HCT116 (cell line): Measurements from ENCODE around the gene ENO2. TPM values are rescaled to one million over a fixed set of nuclear protein-coding genes. Genes with fewer than 3 reads are reported as not detected.
A peak's percentile ranks its signal among the peaks of the same experiment; 100 is the strongest.
"Not testable (repeated sequence)": the region's sequence is repeated elsewhere in the genome, so short reads cannot be mapped to it uniquely, and the experiment has no call there.

Source experiments
- ATAC-seq: fragments of 200-7000 bp; cut with Tn5 transposase; 2 replicates; pipeline ENCODE4 v1.9.1; 2020; ENCODE audit warnings: mild to moderate bottlenecking, moderate library complexity
- BruUV-seq: library from RNA; stranded (reverse); fragments of 400-500 nt; replicated peaks from 2 replicates; lab custom pipeline; 2021; lab: Mats Ljungman, UMichigan
- CTCF ChIA-PET: fragments of 300-600 bp; sonication (Branson Sonifier 250); formaldehyde crosslinking; loops from one replicate; lab custom pipeline; 2021; ENCODE audit warnings: antibody characterized with exemption; lab: Charles Lee
- POLR2A ChIA-PET: fragments of 300-600, 350-600 bp; sonication (Branson Sonifier 250); formaldehyde crosslinking; loops from one replicate; lab custom pipeline; 2021; ENCODE audit warnings: antibody characterized with exemption; lab: Charles Lee
- RAD21 ChIA-PET, 2 experiments: fragments of 300-600 bp; sonication (Branson Sonifier 250); formaldehyde crosslinking; loops; one replicate each; lab custom pipeline; 2023; ENCODE audit warnings: low total read pairs in 2 of 2; ENCODE audit not compliant: uncharacterized antibody in 2 of 2, unreplicated experiment in 2 of 2, low non-redundant PET in 1 of 2; lab: Charles Lee
- DNase-seq: peaks from one replicate; pipeline ENCODE4 v3.0.0-alpha.2; 2010; ENCODE audit warnings: low read depth, low spot score
- H2AFZ ChIP-seq: fragments of 200-600 bp; shearing (Covaris generic), sonication (generic); 2 replicates; pipeline ENCODE4 v1.6.1; 2017; ENCODE audit warnings: low read depth, mixed run types, mixed read lengths, antibody characterized with exemption, low read length; ENCODE audit not compliant: poor library complexity, severe bottlenecking
- H3K27ac ChIP-seq: 2 replicates; pipeline ENCODE4 v1.5.1; 2012; ENCODE audit warnings: low read depth, low read length
- H3K27me3 ChIP-seq: fragments of 200-600 bp; sonication (generic); 2 replicates; pipeline ENCODE4 v1.6.1; 2016; ENCODE audit warnings: mixed run types, low read length, mixed read lengths; ENCODE audit not compliant: insufficient read depth
- H3K36me3 ChIP-seq, 2 experiments: fragments of 200-500 bp in 1 of 2; fragments of 200-600 bp in 1 of 2; sonication (Bioruptor generic) in 1 of 2; sonication (generic) in 1 of 2; 2 replicates each; pipeline versions ENCODE4 v1.5.1 to v1.6.1; 2014 to 2016; ENCODE audit warnings: low read length in 2 of 2, inconsistent platforms in 1 of 2, mixed read lengths in 1 of 2, mixed run types in 1 of 2; ENCODE audit not compliant: insufficient read depth in 2 of 2, control insufficient read depth in 1 of 2
- H3K4me1 ChIP-seq, 2 experiments: fragments of 200-600 bp in 1 of 2; sonication (generic) in 1 of 2; 2 replicates each; pipeline versions ENCODE4 v1.5.1 to v1.6.1; 2012 to 2017; ENCODE audit warnings: low read length in 2 of 2, inconsistent platforms in 1 of 2, mild to moderate bottlenecking in 1 of 2, mixed read lengths in 1 of 2, mixed run types in 1 of 2, moderate library complexity in 1 of 2; ENCODE audit not compliant: insufficient read depth in 2 of 2, control insufficient read depth in 1 of 2
- H3K4me2 ChIP-seq: fragments of 200-600 bp; sonication (generic); 2 replicates; pipeline ENCODE4 v1.6.1; 2017; ENCODE audit warnings: mixed run types, low read length, mixed read lengths
- H3K4me3 ChIP-seq, 2 experiments: fragments of 200-600 bp in 1 of 2; sonication (generic) in 1 of 2; replicated peaks in 1 of 2; 2 replicates each; pipeline ENCODE4 v1.5.1; 2011 to 2016; ENCODE audit warnings: low read length in 2 of 2, control low read depth in 1 of 2, low read depth in 1 of 2, mild to moderate bottlenecking in 1 of 2, mixed read lengths in 1 of 2, mixed run types in 1 of 2
- H3K79me2 ChIP-seq: fragments of 200-600 bp; sonication (generic); 2 replicates; pipeline ENCODE4 v1.6.1; 2017; ENCODE audit warnings: mild to moderate bottlenecking, mixed run types, low read length, moderate library complexity, mixed read lengths; ENCODE audit not compliant: insufficient read depth
- H3K9ac ChIP-seq: fragments of 200-600 bp; sonication (generic); 2 replicates; pipeline ENCODE4 v1.6.1; 2016; ENCODE audit warnings: low read length, mixed read lengths
- H3K9me2 ChIP-seq: fragments of 200-600 bp; sonication (generic), shearing (Covaris generic); 2 replicates; pipeline ENCODE4 v1.6.1; 2017; ENCODE audit warnings: mixed run types, mild to moderate bottlenecking, moderate library complexity; ENCODE audit not compliant: insufficient read depth
- H3K9me3 ChIP-seq, 2 experiments: fragments of 200-500 bp in 1 of 2; fragments of 200-600 bp in 1 of 2; sonication (Bioruptor generic) in 1 of 2; sonication (generic) in 1 of 2; 2 replicates each; pipeline ENCODE4 v1.6.1; 2014 to 2017; ENCODE audit warnings: low read length in 2 of 2, mixed read lengths in 2 of 2, inconsistent platforms in 1 of 2, low read depth in 1 of 2, mild to moderate bottlenecking in 1 of 2, mixed run types in 1 of 2, moderate library complexity in 1 of 2; ENCODE audit not compliant: control insufficient read depth in 1 of 2, insufficient read depth in 1 of 2
- H4K20me1 ChIP-seq: fragments of 200-600 bp; sonication (generic), shearing (Covaris generic); 2 replicates; pipeline ENCODE4 v1.6.1; 2017; ENCODE audit warnings: mixed run types, mild to moderate bottlenecking, moderate library complexity; ENCODE audit not compliant: insufficient read depth
- ATF3 ChIP-seq: IDR thresholded peaks from 2 replicates; pipeline ENCODE4 v1.6.1; 2012
- CBX3 ChIP-seq: IDR thresholded peaks from 2 replicates; pipeline ENCODE4 v1.6.1; 2012; ENCODE audit warnings: low read depth
- EGR1 ChIP-seq: IDR thresholded peaks from 2 replicates; pipeline ENCODE4 v1.6.1; 2012; ENCODE audit warnings: low read depth
- FOSL1 ChIP-seq: IDR thresholded peaks from 2 replicates; pipeline ENCODE4 v1.6.1; 2012; ENCODE audit warnings: low read depth
- POLR2A ChIP-seq: IDR thresholded peaks from 2 replicates; pipeline ENCODE4 v1.7.0; 2011; ENCODE audit warnings: borderline replicate concordance; ENCODE audit not compliant: insufficient read depth, insufficient read length; ENCODE audit errors: extremely low read depth
- POLR2AphosphoS5 ChIP-seq: IDR thresholded peaks from 2 replicates; pipeline ENCODE4 v1.6.1; 2011; ENCODE audit warnings: mild to moderate bottlenecking, low read depth, low read length, moderate library complexity
- SIN3A ChIP-seq: IDR thresholded peaks from 2 replicates; pipeline ENCODE4 v1.6.1; 2012; ENCODE audit warnings: low read depth
- SP1 ChIP-seq: IDR thresholded peaks from 2 replicates; pipeline ENCODE4 v1.6.1; 2012; ENCODE audit warnings: low read depth
- TCF7L2 ChIP-seq: IDR thresholded peaks from 2 replicates; pipeline ENCODE4 v1.7.0; 2011; ENCODE audit warnings: borderline replicate concordance, inconsistent platforms; ENCODE audit not compliant: insufficient read depth, insufficient read length; ENCODE audit errors: extremely low read depth
- YY1 ChIP-seq: IDR thresholded peaks from 2 replicates; pipeline ENCODE4 v1.6.1; 2011; ENCODE audit warnings: low read length, low read depth, moderate library complexity, mild to moderate bottlenecking; ENCODE audit not compliant: insufficient replicate concordance; ENCODE audit errors: extremely low read depth
- ZNF274 ChIP-seq: fragments of 200-500 bp; sonication (Bioruptor generic); IDR thresholded peaks from 2 replicates; pipeline ENCODE4 v1.6.1; 2014; ENCODE audit warnings: mild to moderate bottlenecking, low read depth, low read length, inconsistent platforms
- intact Hi-C: fragments of 100-400 bp; cut with micrococcal nuclease; formaldehyde crosslinking; loops from 2 replicates; pipeline ENCODE4 v1.10.0; 2022
- total RNA-seq: library from RNA; stranded (reverse); gene quantifications from one replicate; pipeline ENCODE4 v1.2.1, GENCODE V29; 2021; ENCODE audit not compliant: unreplicated experiment

ENO2 gene
- total RNA-seq, 1 experiment from 2014 or later: 117 TPM

- TF ChIP-seq ATF3 (no peak), POLR2AphosphoS5 (peak; percentile 93), POLR2A (peak; percentile 96), FOSL1 (no peak), SIN3A (no peak; the same call in 1 of the 2 replicates), CBX3 (peak; percentile 80; the same call in 1 of the 2 replicates), EGR1 (no peak)
These were observed 23.4 kb upstream of the ENO2 start (continued) for GRCh38 chr12:6890789-6891645.

- no peaks in the 10 kb centered on the region; a peak in 1 of 4 replicates for H3K36me3 ChIP-seq
- CTCF ChIA-PET: interaction anchor here (0.9 to 2.1 kb wide), 12 partner anchors 10 to 222 kb away, joined by 3 to 30 read pairs (median 4); partner anchors contain the start of genes CDCA3, SPSB2, USP5 and ZNF384
- no peak for TF ChIP-seq YY1
- no peak for TF ChIP-seq TCF7L2
- no peak for TF ChIP-seq SP1
- TF ChIP-seq ZNF274: no peak
- H3K9me3 ChIP-seq: no peaks in the 10 kb centered on the region
- peak overlapping the region; percentile 57 for H2AFZ ChIP-seq
- RAD21 ChIA-PET: interaction anchor here (1.2 kb wide), 2 partner anchors 18 to 19 kb away, joined by 3 to 4 read pairs; partner anchors contain the start of gene SPSB2 (in 2 of the 2)
- H3K9ac ChIP-seq: peak overlapping the region; percentile 46
- TSS peak; percentile 69 for BruUV-seq
- peak overlapping the region; percentile 73 for H3K4me2 ChIP-seq
- POLR2A ChIA-PET: interaction anchor here (0.7 to 1.7 kb wide), 12 partner anchors 11 to 72 kb away, joined by 3 to 10 read pairs (median 4); partner anchors contain the start of genes C12orf57, LRRC23, RNU7-1 and SPSB2
- intact Hi-C loops: loop anchor here (1.0 kb wide), 1 partner anchor 20 kb away; no protein-coding TSS in a partner anchor
- DNase-seq (no peak), ATAC-seq (peak; percentile 5)
- peaks cover 12 to 18% of the 10 kb centered on the region in 2 experiments for H3K4me1 ChIP-seq
- H3K79me2 ChIP-seq: no peaks in the 10 kb centered on the region
- peak overlapping the region; percentile 51 for H3K27ac ChIP-seq
- H3K27me3 ChIP-seq: no peaks in the 10 kb centered on the region
- no peaks in the 10 kb centered on the region for H4K20me1 ChIP-seq
- no peaks in the 10 kb centered on the region for H3K9me2 ChIP-seq
- peak overlapping the region; percentile 13 to 33 for H3K4me3 ChIP-seq
These were observed 22.8 kb upstream of the ENO2 start for GRCh38 chr12:6891646-6892001.

GRCh38 chr12:6892683-6893082, 21.7 kb upstream of the ENO2 start:
- H3K9me3 ChIP-seq, H3K4me3 ChIP-seq, H3K9me2 ChIP-seq, H3K36me3 ChIP-seq, DNase-seq, H3K27ac ChIP-seq, H3K4me2 ChIP-seq, H3K27me3 ChIP-seq, H2AFZ ChIP-seq, intact Hi-C loops, H4K20me1 ChIP-seq, RAD21 ChIA-PET, POLR2A ChIA-PET, ATAC-seq, BruUV-seq, H3K79me2 ChIP-seq, H3K9ac ChIP-seq: not testable (repeated sequence)
- CTCF ChIA-PET: interaction anchor here (2.1 kb wide), 1 partner anchor 20 kb away, joined by 30 read pairs; the partner anchor contains the start of gene SPSB2
- peaks cover 12 to 18% of the 10 kb centered on the region in 2 experiments for H3K4me1 ChIP-seq
